Measurements from ENCODE around the gene CCL26. TPM values are rescaled to one million over a fixed set of nuclear protein-coding genes. Genes with fewer than 3 reads are reported as not detected.

The CCL26 gene
- total RNA-seq, 2 experiments from 2014 or later = not detected

DNA sequence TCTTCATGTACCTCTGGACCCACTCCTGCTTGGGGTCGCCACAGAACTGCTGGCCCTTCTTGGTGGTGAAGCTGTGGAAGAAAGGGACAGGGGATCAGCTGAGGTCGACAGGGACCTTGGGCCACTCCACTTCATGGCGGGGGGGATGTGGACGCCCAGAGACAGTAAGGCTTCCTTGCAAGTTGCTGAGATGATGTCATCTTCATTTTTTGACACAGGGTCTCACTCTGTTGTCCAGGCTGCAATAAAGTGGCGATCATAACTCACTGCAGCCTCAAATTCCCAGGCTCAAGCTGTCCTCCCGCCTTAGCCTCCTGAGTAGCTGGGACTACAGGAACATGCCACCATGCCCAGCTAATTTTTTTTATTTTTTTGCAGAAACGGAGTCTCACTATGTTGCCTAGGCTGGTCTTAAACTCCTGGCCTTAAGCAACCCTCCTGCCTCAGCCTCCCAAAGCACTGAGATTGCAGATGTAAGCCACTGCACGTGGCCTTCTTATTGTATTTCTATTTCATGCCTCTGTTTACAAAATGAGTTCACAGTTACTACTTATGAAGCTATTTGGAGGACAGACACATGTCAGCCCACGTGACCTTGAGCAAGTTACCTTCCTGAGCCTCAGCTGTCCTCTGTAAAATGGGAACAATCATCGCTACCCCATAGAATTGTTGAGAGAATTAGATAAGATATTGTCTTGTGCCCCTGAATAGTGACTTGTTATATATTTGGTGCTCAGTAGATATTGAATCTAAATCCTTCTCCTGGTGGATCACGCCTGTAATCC is 40.1 kb upstream of the CCL26 start:
- intact Hi-C loops (cut with DNase I, micrococcal nuclease) = no loop called here
- Mint-ChIP-seq H3K4me3 (no peak overlapping the region), H3K9me3 (peaks cover 5% of the 10 kb centered on the region), H3K4me1 (ENCODE audit: low read depth) (no peaks in the 10 kb centered on the region), H3K36me3 (ENCODE audit: low read depth) (no peaks in the 10 kb centered on the region), H3K27me3 (peaks cover 6% of the 10 kb centered on the region), H3K27ac (no peak overlapping the region)
- H3K27ac ChIP-seq (ENCODE audit: low read depth in 1 of 2, low read length in 2 of 2) = no peak overlapping the region
- ChIA-PET POLR2A (no interaction called here), CTCF (no interaction called here)
- DNase-seq = no peak
- peaks cover 7 to 9% of the 10 kb centered on the region in 2 experiments for H3K9me3 ChIP-seq (ENCODE audit: control insufficient read depth in 1 of 2, insufficient read depth in 1 of 2, low read length in 2 of 2)
- TF ChIP-seq, protein P1, sequence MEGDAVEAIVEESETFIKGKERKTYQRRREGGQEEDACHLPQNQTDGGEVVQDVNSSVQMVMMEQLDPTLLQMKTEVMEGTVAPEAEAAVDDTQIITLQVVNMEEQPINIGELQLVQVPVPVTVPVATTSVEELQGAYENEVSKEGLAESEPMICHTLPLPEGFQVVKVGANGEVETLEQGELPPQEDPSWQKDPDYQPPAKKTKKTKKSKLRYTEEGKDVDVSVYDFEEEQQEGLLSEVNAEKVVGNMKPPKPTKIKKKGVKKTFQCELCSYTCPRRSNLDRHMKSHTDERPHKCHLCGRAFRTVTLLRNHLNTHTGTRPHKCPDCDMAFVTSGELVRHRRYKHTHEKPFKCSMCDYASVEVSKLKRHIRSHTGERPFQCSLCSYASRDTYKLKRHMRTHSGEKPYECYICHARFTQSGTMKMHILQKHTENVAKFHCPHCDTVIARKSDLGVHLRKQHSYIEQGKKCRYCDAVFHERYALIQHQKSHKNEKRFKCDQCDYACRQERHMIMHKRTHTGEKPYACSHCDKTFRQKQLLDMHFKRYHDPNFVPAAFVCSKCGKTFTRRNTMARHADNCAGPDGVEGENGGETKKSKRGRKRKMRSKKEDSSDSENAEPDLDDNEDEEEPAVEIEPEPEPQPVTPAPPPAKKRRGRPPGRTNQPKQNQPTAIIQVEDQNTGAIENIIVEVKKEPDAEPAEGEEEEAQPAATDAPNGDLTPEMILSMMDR (IDR thresholded peaks at IDR 0.05) = no peak
- H3K36me3 ChIP-seq (ENCODE audit: insufficient read depth, low read length) = no peaks in the 10 kb centered on the region
- no peak overlapping the region for H3K4me3 ChIP-seq (ENCODE audit: low read length)
- no peaks in the 10 kb centered on the region for H3K4me1 ChIP-seq (ENCODE audit: insufficient read depth, low read length)
- H3K27me3 ChIP-seq (ENCODE audit: control insufficient read depth in 1 of 2, insufficient read depth in 2 of 2, low read length in 2 of 2) = peaks cover 0 to 3% of the 10 kb centered on the region in 2 experiments
- ATAC-seq (ENCODE audit: poor library complexity) = no peak

DNA sequence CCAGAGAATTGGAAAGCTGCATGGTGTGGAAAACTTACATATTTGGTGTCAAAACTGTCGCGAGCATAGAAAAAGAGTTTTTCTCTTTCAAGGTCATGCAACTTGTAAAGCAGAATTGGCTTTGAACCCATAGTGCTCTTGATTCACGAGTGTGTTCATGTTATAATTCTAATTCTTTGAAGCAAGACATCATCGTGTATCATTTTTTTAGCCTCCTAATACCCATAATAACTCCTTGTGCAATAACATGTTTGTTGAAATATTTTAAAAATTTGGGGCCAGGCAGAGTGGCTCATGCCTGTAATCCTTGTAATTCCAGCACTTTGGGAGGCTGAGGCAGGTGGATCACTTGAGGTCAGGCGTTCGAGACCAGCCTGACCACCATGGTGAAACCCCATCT is 37.4 kb upstream of the CCL26 start:
- Histone ChIP-seq H3K36me3 (ENCODE audit: insufficient read depth, low read length) (no peaks in the 10 kb centered on the region), H3K4me3 (ENCODE audit: low read length) (no peak overlapping the region), H3K27me3 (ENCODE audit: control insufficient read depth in 1 of 2, insufficient read depth in 2 of 2, low read length in 2 of 2) (peaks cover 0 to 3% of the 10 kb centered on the region in 2 experiments), H3K4me1 (ENCODE audit: insufficient read depth, low read length) (no peaks in the 10 kb centered on the region), H3K9me3 (ENCODE audit: control insufficient read depth in 1 of 2, insufficient read depth in 1 of 2, low read length in 2 of 2) (peaks cover 15 to 23% of the 10 kb centered on the region in 2 experiments), H3K27ac (ENCODE audit: low read depth in 1 of 2, low read length in 2 of 2) (no peak overlapping the region)
- Mint-ChIP-seq H3K27me3 (peaks cover 6% of the 10 kb centered on the region), H3K4me3 (no peak overlapping the region), H3K9me3 (peaks cover 5% of the 10 kb centered on the region), H3K36me3 (ENCODE audit: low read depth) (no peaks in the 10 kb centered on the region), H3K27ac (no peak overlapping the region), H3K4me1 (ENCODE audit: low read depth) (no peaks in the 10 kb centered on the region)
- ChIA-PET CTCF (no interaction called here), POLR2A (no interaction called here)
- ATAC-seq (ENCODE audit: poor library complexity) = no peak
- no peak for DNase-seq
- TF ChIP-seq, protein P1 (IDR thresholded peaks at IDR 0.05) = no peak
- intact Hi-C loops (cut with DNase I, micrococcal nuclease) = no loop called here

- ChIA-PET CTCF (no interaction called here), POLR2A (no interaction called here)
- H3K27me3 ChIP-seq (ENCODE audit: control insufficient read depth in 1 of 2, insufficient read depth in 2 of 2, low read length in 2 of 2) = no peaks in the 10 kb centered on the region
- no peaks in the 10 kb centered on the region for H3K36me3 ChIP-seq (ENCODE audit: insufficient read depth, low read length)
- no peak for ATAC-seq (ENCODE audit: poor library complexity)
- H3K4me3 ChIP-seq (ENCODE audit: low read length) = no peak overlapping the region
- no peaks in the 10 kb centered on the region for H3K4me1 ChIP-seq (ENCODE audit: insufficient read depth, low read length)
- Mint-ChIP-seq H3K27me3 (peaks cover 4% of the 10 kb centered on the region), H3K4me3 (no peak overlapping the region), H3K27ac (no peak overlapping the region), H3K9me3 (peaks cover 5% of the 10 kb centered on the region), H3K36me3 (ENCODE audit: low read depth) (no peaks in the 10 kb centered on the region), H3K4me1 (ENCODE audit: low read depth) (no peaks in the 10 kb centered on the region)
- DNase-seq = no peak
- H3K27ac ChIP-seq (ENCODE audit: low read depth in 1 of 2, low read length in 2 of 2) = no peak overlapping the region
- peaks cover 15 to 23% of the 10 kb centered on the region in 2 experiments for H3K9me3 ChIP-seq (ENCODE audit: control insufficient read depth in 1 of 2, insufficient read depth in 1 of 2, low read length in 2 of 2)
- TF ChIP-seq, protein P1 (IDR thresholded peaks at IDR 0.05) = no peak
- intact Hi-C loops (cut with DNase I, micrococcal nuclease) = no loop called here
These were observed 36.1 kb upstream of the CCL26 start for GRCh38 chr7:75808106-75808505.
